Measurements from ENCODE around the gene FNDC5. TPM values are rescaled to one million over a fixed set of nuclear protein-coding genes. Genes with fewer than 3 reads are reported as not detected.

Gene FNDC5
- total RNA-seq, 3 donors from 2014 or later = 0.38 to 0.51 (median 0.41) TPM

GRCh38 chr1:32878183-32878582 is 7.5 kb upstream of the FNDC5 start:
- no peaks in the 10 kb centered on the region for H3K36me3 ChIP-seq (ENCODE audit: low read depth)
- H3K4me3 ChIP-seq = no peak overlapping the region
- no peak for TF ChIP-seq CTCF (IDR thresholded peaks at IDR 0.05)
- DNase-seq (no peak), ATAC-seq (no peak)
- H3K9me3 ChIP-seq = no peaks in the 10 kb centered on the region
- intact Hi-C loops (cut with DNase I, micrococcal nuclease) = no loop called here
- H3K4me1 ChIP-seq (ENCODE audit: low read depth) = no peaks in the 10 kb centered on the region

- intact Hi-C loops (cut with DNase I, micrococcal nuclease) = no loop called here
- H3K9me3 ChIP-seq = no peaks in the 10 kb centered on the region
- TF ChIP-seq CTCF (IDR thresholded peaks at IDR 0.05) = no peak
- DNase-seq = no peak
- no peak for ATAC-seq
- H3K4me1 ChIP-seq (ENCODE audit: low read depth) = no peaks in the 10 kb centered on the region
- H3K36me3 ChIP-seq (ENCODE audit: low read depth) = no peaks in the 10 kb centered on the region
- H3K4me3 ChIP-seq = no peak overlapping the region
Measured at GRCh38 chr1:32877211-32878110, 6.7 kb upstream of the FNDC5 start.

GRCh38 chr1:32876341-32877210 is 5.9 kb upstream of the FNDC5 start:
- intact Hi-C loops (cut with DNase I, micrococcal nuclease) = no loop called here
- DNase-seq (peak in 2 of 3 donors; percentile 77 to 81), ATAC-seq (peak; percentile 86)
- H3K9me3 ChIP-seq = no peaks in the 10 kb centered on the region
- TF ChIP-seq CTCF (IDR thresholded peaks at IDR 0.05) = peak; percentile 91
- no peaks in the 10 kb centered on the region for H3K4me1 ChIP-seq (ENCODE audit: low read depth)
- H3K4me3 ChIP-seq = no peak overlapping the region
- H3K36me3 ChIP-seq (ENCODE audit: low read depth) = no peaks in the 10 kb centered on the region

- Histone ChIP-seq H3K4me3 (no peak overlapping the region), H3K4me1 (ENCODE audit: low read depth) (peaks cover 2% of the 10 kb centered on the region), H3K9me3 (no peaks in the 10 kb centered on the region), H3K36me3 (ENCODE audit: low read depth) (no peaks in the 10 kb centered on the region)
- no peak for TF ChIP-seq CTCF (IDR thresholded peaks at IDR 0.05)
- intact Hi-C loops (cut with DNase I, micrococcal nuclease) = no loop called here
- DNase-seq (no peak), ATAC-seq (no peak)
Measured at GRCh38 chr1:32874860-32875752, 4.4 kb upstream of the FNDC5 start.

GRCh38 chr1:32873484-32873883 is 2.8 kb upstream of the FNDC5 start:
- peaks cover 2% of the 10 kb centered on the region for H3K4me1 ChIP-seq (ENCODE audit: low read depth)
- DNase-seq = no peak
- no peak for ATAC-seq
- no peaks in the 10 kb centered on the region for H3K9me3 ChIP-seq
- H3K36me3 ChIP-seq (ENCODE audit: low read depth) = no peaks in the 10 kb centered on the region
- H3K4me3 ChIP-seq = no peak overlapping the region
- no peak for TF ChIP-seq CTCF (IDR thresholded peaks at IDR 0.05)
- intact Hi-C loops (cut with DNase I, micrococcal nuclease) = no loop called here

All from mucosa of descending colon (tissue), 3 donors.